WTC11 (cell line): ENCODE data around the gene CINP. TPM values are rescaled to one million over a fixed set of nuclear protein-coding genes. Genes with fewer than 3 reads are reported as not detected.

Experiments used
- ATAC-seq: fragments of 200-7000 bp; cut with Tn5 transposase; 2 replicates; pipeline ENCODE4 v1.10.0; 2021; ENCODE audit warnings: mild to moderate bottlenecking, moderate library complexity
- CTCF ChIA-PET: fragments of 300-600 bp; sonication (Branson Sonifier 250); formaldehyde crosslinking; loops from one replicate; lab custom pipeline; 2021; ENCODE audit warnings: antibody characterized with exemption; lab: Charles Lee
- POLR2A ChIA-PET: fragments of 350-600 bp; sonication (Branson Sonifier 250); formaldehyde crosslinking; loops from one replicate; lab custom pipeline; 2021; ENCODE audit warnings: antibody characterized with exemption; lab: Charles Lee
- DNase-seq: peaks from one replicate; pipeline ENCODE4 v3.0.0; 2021; ENCODE audit warnings: low spot score
- H3K27ac Mint-ChIP-seq: 2 replicates; pipeline ENCODE4 v1.8.0; 2021; ENCODE audit warnings: mixed read lengths
- H3K27me3 Mint-ChIP-seq: 2 replicates; pipeline ENCODE4 v1.8.0; 2021; ENCODE audit warnings: low read depth, mild to moderate bottlenecking, moderate library complexity, mixed read lengths
- H3K36me3 Mint-ChIP-seq: 2 replicates; pipeline ENCODE4 v1.8.0; 2021; ENCODE audit warnings: mixed read lengths
- H3K4me1 Mint-ChIP-seq: 2 replicates; pipeline ENCODE4 v1.8.0; 2022; ENCODE audit warnings: mixed read lengths
- H3K4me3 Mint-ChIP-seq: 2 replicates; pipeline ENCODE4 v1.8.0; 2021; ENCODE audit warnings: mild to moderate bottlenecking, moderate library complexity, mixed read lengths
- H3K9me3 Mint-ChIP-seq: 2 replicates; pipeline ENCODE4 v1.8.0; 2021; ENCODE audit warnings: mixed read lengths
- AFF4 ChIP-seq: sonication (generic); formaldehyde crosslinking; IDR thresholded peaks from 2 replicates; pipeline ENCODE4 v1.8.1; 2023; ENCODE audit warnings: mild to moderate bottlenecking, missing genetic modification reagents, borderline replicate concordance
- AR ChIP-seq: fragments of 250-450 bp; sonication (Bioruptor Pico); IDR thresholded peaks from 2 replicates; pipeline ENCODE4 v1.9.0; 2021; ENCODE audit warnings: mild to moderate bottlenecking
- CDX4 ChIP-seq: fragments of 250-450 bp; sonication (Bioruptor Pico); IDR thresholded peaks from 2 replicates; pipeline ENCODE4 v1.9.0; 2021; ENCODE audit warnings: moderate library complexity, mild to moderate bottlenecking, inconsistent platforms, borderline replicate concordance
- E2F5 ChIP-seq: sonication (generic); formaldehyde crosslinking; IDR thresholded peaks from 2 replicates; pipeline ENCODE4 v1.8.1; 2022; ENCODE audit warnings: mild to moderate bottlenecking, moderate library complexity, missing genetic modification reagents
- EMX1 ChIP-seq: fragments of 250-450 bp; sonication (Bioruptor Pico); IDR thresholded peaks from 2 replicates; pipeline ENCODE4 v1.8.0; 2021; ENCODE audit warnings: mild to moderate bottlenecking
- ERG ChIP-seq: fragments of 250-450 bp; sonication (Bioruptor Pico); IDR thresholded peaks from 2 replicates; pipeline ENCODE4 v1.8.0; 2021; ENCODE audit warnings: mild to moderate bottlenecking
- ETV6 ChIP-seq: sonication (generic); formaldehyde crosslinking; IDR thresholded peaks from 2 replicates; pipeline ENCODE4 v1.8.1; 2022; ENCODE audit warnings: mild to moderate bottlenecking, missing genetic modification reagents
- JUN ChIP-seq: sonication (generic); formaldehyde crosslinking; IDR thresholded peaks from 2 replicates; pipeline ENCODE4 v1.8.0; 2023; ENCODE audit warnings: mild to moderate bottlenecking, missing genetic modification reagents
- NFYB ChIP-seq: sonication (generic); formaldehyde crosslinking; conservative IDR thresholded peaks from 2 replicates; pipeline ENCODE4 v1.8.0; 2022; ENCODE audit warnings: low read depth, missing genetic modification reagents
- ZBTB43 ChIP-seq: sonication (generic); formaldehyde crosslinking; IDR thresholded peaks from 2 replicates; pipeline ENCODE4 v1.8.1; 2023; ENCODE audit warnings: mild to moderate bottlenecking, missing genetic modification reagents
- ZNF219 ChIP-seq: sonication (generic); formaldehyde crosslinking; IDR thresholded peaks from 2 replicates; pipeline ENCODE4 v1.8.0; 2023; ENCODE audit warnings: missing genetic modification reagents, mild to moderate bottlenecking, borderline replicate concordance
- ZNF317 ChIP-seq: sonication (generic); formaldehyde crosslinking; IDR thresholded peaks from 2 replicates; pipeline ENCODE4 v1.8.1; 2023; ENCODE audit warnings: low read depth, mild to moderate bottlenecking, moderate library complexity, missing genetic modification reagents, borderline replicate concordance
- ZNF423 ChIP-seq: fragments of 250-450 bp; sonication (Bioruptor Pico); IDR thresholded peaks from 2 replicates; pipeline ENCODE4 v2.1.2; 2022; ENCODE audit warnings: mild to moderate bottlenecking, moderate library complexity
- total RNA-seq: library from RNA; stranded (reverse); gene quantifications from 3 replicates; pipeline ENCODE4 v1.2.3, GENCODE V29; 2021
- TF ChIP-seq, protein P1 (sequence below): sonication (generic); formaldehyde crosslinking; IDR thresholded peaks from 2 replicates; pipeline ENCODE4 v1.8.1; 2022; ENCODE audit warnings: mild to moderate bottlenecking, missing genetic modification reagents, moderate library complexity, borderline replicate concordance
- TF ChIP-seq, protein P2 (sequence below): fragments of 250-450 bp; sonication (Bioruptor Pico); conservative IDR thresholded peaks from 2 replicates; pipeline ENCODE4 v1.9.0; 2021; ENCODE audit warnings: mild to moderate bottlenecking
- TF ChIP-seq, protein P3 (sequence below): sonication (generic); formaldehyde crosslinking; IDR thresholded peaks from 2 replicates; pipeline ENCODE4 v1.8.0; 2022; ENCODE audit warnings: missing genetic modification reagents

CINP gene
- total RNA-seq, 1 experiment from 2014 or later = 38.3 TPM

DNA sequence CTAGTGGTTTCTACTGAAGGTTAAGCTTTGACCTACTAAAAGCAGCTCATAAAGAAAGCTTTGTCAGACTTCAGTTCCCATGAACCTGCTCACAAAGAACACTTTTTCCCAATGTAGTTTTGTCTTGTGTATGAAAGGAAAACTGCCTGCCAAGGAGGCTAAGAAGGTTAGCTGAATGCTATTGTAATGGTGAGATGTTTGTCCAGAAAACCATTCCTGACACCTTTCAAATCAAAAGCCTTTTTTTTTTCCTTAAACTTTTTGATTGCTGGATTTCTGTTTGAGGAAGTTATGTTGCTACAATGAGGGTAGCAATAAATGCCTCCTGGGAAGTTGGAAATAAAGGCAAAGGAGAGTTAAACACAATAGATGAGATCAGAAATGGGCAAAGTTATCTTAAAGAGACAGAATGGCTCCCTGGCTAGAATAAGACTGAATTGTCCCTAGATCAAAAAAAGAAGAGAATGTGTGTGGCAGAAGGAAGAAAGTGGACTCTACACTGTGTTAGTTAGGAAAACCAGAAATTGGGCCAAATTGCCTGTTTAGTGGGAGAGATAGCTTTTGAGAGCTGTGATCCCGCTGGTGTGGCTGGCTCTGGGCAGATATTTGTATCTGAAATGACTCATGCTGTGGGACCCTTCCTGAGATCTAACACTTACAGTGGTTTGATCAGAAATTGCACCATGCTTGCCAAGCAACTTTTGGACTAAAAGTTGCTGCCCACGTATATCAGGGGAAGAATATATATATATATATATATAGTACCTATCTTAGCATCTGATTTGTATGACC, 27.6 kb upstream of the CINP start:
- ChIA-PET POLR2A (no interaction called here), CTCF (no interaction called here)
- peaks cover 2% of the 10 kb centered on the region; the same call in 1 of the 2 replicates for H3K36me3 Mint-ChIP-seq

More for the DNA sequence above, 27.6 kb upstream of the CINP start:
- H3K27me3 Mint-ChIP-seq = no peaks in the 10 kb centered on the region
- DNase-seq (no peak), ATAC-seq (no peak)
- TF ChIP-seq JUN (CRISPR knock-in tag) (no peak), ZNF219 (CRISPR knock-in tag) (no peak), ETV6 (CRISPR knock-in tag) (no peak), AFF4 (CRISPR knock-in tag) (no peak), ZNF423 (CRISPR knock-in tag) (no peak), NFYB (CRISPR knock-in tag) (no peak), AR (CRISPR knock-in tag) (no peak), CDX4 (no peak), ZNF317 (CRISPR knock-in tag) (no peak), EMX1 (CRISPR knock-in tag) (no peak), E2F5 (CRISPR knock-in tag) (no peak), ERG (CRISPR knock-in tag) (no peak), ZBTB43 (CRISPR knock-in tag) (no peak)
- TF ChIP-seq, protein P1, sequence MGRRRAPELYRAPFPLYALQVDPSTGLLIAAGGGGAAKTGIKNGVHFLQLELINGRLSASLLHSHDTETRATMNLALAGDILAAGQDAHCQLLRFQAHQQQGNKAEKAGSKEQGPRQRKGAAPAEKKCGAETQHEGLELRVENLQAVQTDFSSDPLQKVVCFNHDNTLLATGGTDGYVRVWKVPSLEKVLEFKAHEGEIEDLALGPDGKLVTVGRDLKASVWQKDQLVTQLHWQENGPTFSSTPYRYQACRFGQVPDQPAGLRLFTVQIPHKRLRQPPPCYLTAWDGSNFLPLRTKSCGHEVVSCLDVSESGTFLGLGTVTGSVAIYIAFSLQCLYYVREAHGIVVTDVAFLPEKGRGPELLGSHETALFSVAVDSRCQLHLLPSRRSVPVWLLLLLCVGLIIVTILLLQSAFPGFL (CRISPR knock-in tag) = no peak
- TF ChIP-seq, protein P2, sequence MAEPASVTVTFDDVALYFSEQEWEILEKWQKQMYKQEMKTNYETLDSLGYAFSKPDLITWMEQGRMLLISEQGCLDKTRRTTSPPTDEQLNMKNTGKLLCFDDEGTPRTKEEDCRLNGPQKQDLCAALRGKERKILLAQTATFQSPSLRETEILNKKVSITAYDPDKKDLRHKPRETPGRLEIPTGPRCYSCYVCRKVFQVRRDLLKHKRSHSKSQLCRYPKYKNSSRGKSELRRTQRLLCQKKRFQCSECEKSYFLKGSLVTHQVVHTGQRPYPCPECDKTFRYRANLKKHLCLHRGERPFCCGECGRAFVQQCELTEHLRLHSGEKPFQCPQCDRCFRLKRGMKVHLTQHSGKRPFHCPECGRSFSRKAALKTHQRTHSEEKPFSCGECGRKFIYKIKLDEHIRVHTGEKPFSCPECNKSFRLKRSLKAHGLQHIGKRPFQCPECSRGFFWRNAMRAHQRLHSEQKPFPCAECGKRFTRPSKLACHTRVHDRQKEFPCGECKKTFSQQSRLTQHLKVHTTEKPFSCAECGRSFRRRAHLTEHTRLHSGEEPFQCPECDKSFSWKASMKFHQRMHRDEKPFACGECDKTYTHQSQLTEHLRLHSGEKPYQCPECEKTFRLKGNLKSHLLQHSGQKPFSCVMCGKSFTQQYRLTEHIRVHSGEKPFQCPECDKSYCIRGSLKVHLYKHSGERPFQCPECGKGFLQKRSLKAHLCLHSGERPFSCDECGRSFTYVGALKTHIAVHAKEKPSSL (CRISPR knock-in tag) = no peak
- TF ChIP-seq, protein P3, sequence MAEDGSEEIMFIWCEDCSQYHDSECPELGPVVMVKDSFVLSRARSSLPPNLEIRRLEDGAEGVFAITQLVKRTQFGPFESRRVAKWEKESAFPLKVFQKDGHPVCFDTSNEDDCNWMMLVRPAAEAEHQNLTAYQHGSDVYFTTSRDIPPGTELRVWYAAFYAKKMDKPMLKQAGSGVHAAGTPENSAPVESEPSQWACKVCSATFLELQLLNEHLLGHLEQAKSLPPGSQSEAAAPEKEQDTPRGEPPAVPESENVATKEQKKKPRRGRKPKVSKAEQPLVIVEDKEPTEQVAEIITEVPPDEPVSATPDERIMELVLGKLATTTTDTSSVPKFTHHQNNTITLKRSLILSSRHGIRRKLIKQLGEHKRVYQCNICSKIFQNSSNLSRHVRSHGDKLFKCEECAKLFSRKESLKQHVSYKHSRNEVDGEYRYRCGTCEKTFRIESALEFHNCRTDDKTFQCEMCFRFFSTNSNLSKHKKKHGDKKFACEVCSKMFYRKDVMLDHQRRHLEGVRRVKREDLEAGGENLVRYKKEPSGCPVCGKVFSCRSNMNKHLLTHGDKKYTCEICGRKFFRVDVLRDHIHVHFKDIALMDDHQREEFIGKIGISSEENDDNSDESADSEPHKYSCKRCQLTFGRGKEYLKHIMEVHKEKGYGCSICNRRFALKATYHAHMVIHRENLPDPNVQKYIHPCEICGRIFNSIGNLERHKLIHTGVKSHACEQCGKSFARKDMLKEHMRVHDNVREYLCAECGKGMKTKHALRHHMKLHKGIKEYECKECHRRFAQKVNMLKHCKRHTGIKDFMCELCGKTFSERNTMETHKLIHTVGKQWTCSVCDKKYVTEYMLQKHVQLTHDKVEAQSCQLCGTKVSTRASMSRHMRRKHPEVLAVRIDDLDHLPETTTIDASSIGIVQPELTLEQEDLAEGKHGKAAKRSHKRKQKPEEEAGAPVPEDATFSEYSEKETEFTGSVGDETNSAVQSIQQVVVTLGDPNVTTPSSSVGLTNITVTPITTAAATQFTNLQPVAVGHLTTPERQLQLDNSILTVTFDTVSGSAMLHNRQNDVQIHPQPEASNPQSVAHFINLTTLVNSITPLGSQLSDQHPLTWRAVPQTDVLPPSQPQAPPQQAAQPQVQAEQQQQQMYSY (CRISPR knock-in tag) = no peak
- TF ChIP-seq, all 79 proteins: peak for 0
- Mint-ChIP-seq H3K9me3 (no peaks in the 10 kb centered on the region), H3K4me1 (peaks cover 22% of the 10 kb centered on the region), H3K4me3 (no peak overlapping the region), H3K27ac (peak overlapping the region; percentile 11; the same call in 1 of the 2 replicates)
